Ecto neural progenitor cell (in vitro differentiated cells): Measurements from ENCODE around the gene ABCE1.

Experiments used
- DNase-seq: peaks from one replicate; pipeline ENCODE4 v3.0.0-alpha.2; 2018; ENCODE audit warnings: low spot score

ABCE1 gene

DNA sequence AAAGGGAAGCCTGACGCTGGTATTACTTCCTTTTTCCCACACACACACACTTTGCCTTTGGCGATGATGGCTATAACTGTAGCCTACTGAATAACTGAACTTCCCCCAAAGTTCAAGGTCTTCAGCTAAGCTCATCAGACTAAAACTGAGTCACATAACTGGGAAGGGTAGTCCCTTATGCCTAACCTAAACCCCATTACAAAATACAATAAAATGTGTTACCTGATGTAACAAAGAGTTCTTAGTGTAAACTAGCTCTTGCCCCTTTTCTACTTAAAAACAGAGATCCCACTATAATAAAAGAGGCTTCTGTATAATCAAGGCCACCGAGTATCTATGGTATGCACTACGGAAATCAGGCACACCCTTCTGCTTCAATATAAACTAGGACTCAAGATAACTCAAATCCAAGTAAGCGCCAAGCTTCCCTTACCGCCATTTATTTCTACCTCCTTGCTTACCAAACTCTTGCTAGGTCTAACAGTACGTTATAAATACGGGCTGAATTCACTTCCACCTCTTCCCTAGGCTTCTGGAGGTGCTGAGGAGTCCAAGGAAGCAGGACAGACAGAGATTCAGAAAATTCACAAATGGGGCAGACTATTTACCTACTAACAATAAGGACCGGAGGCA lies 79.9 kb downstream of the ABCE1 start:
- no peak for DNase-seq

- no peak for DNase-seq
Observed at GRCh38 chr4:145178740-145179280, 80.7 kb downstream of the ABCE1 start.
